GDM1 (cell line): ENCODE data around the gene FYN.

Source experiments
- DNase-seq: peaks from one replicate; lab custom pipeline; 2025; lab: John Stamatoyannopoulos, UW

FYN gene

GRCh38 chr6:111806561-111807497 lies 66.4 kb downstream of the FYN start:
- DNase-seq = no peak

- DNase-seq = no peak
Observed at GRCh38 chr6:111806165-111806547, 67.1 kb downstream of the FYN start.

GRCh38 chr6:111805511-111806164 lies 67.6 kb downstream of the FYN start:
- no peak for DNase-seq

GRCh38 chr6:111804627-111805235 lies 68.5 kb downstream of the FYN start:
- DNase-seq = peak; percentile 19

- no peak for DNase-seq
Observed at GRCh38 chr6:111803804-111804203, 69.4 kb downstream of the FYN start.

GRCh38 chr6:111803371-111803770 lies 69.9 kb downstream of the FYN start:
- no peak for DNase-seq

GRCh38 chr6:111802720-111803330 lies 70.4 kb downstream of the FYN start:
- DNase-seq = no peak

- no peak for DNase-seq
Observed at GRCh38 chr6:111802015-111802414, 71.2 kb downstream of the FYN start.

GRCh38 chr6:111800821-111801220 lies 72.4 kb downstream of the FYN start:
- no peak for DNase-seq

GRCh38 chr6:111800259-111800765 lies 72.9 kb downstream of the FYN start:
- no peak for DNase-seq

GRCh38 chr6:111799576-111800258 lies 73.5 kb downstream of the FYN start:
- DNase-seq = no peak

GRCh38 chr6:111798281-111798725 lies 74.9 kb downstream of the FYN start:
- no peak for DNase-seq

GRCh38 chr6:111796310-111796918 lies 76.8 kb downstream of the FYN start:
- no peak for DNase-seq

- no peak for DNase-seq
Observed at GRCh38 chr6:111795558-111795957, 77.7 kb downstream of the FYN start.

- no peak for DNase-seq
Observed at GRCh38 chr6:111794727-111795452, 78.4 kb downstream of the FYN start.

- no peak for DNase-seq
Observed at GRCh38 chr6:111794300-111794699, 79.0 kb downstream of the FYN start.

- no peak for DNase-seq
Observed at GRCh38 chr6:111793711-111794111, 79.5 kb downstream of the FYN start.

GRCh38 chr6:111792914-111793700 lies 80.1 kb downstream of the FYN start:
- no peak for DNase-seq

- DNase-seq = no peak
Observed at GRCh38 chr6:111792241-111792640, 81.0 kb downstream of the FYN start.

- no peak for DNase-seq
Observed at GRCh38 chr6:111791415-111791814, 81.8 kb downstream of the FYN start.
